GM13977 (cell line): ENCODE results near the gene AMZ2.
"Not testable (repeated sequence)": the region's sequence is repeated elsewhere in the genome, so short reads cannot be mapped to it uniquely, and the experiment has no call there.

ENCODE experiments used
- DNase-seq: peaks from one replicate; pipeline ENCODE4 v3.0.0; 2012; ENCODE audit warnings: low spot score
- in situ Hi-C: fragments of 300-500 bp; cut with MboI; formaldehyde crosslinking; loops from one replicate; pipeline ENCODE4 v1.12.0; 2022; ENCODE audit warnings: low sequenced_read_pairs, low pct_unique_long_range_greater_than_20kb, mixed read lengths, inconsistent platforms; ENCODE audit not compliant: unreplicated experiment
- TF ChIP-seq, protein P1 (sequence below): IDR thresholded peaks from 2 replicates; pipeline ENCODE4 v1.5.1; 2012; ENCODE audit warnings: mild to moderate bottlenecking, control low read depth; ENCODE audit not compliant: insufficient read depth; ENCODE audit errors: extremely low read depth, missing control alignments

AMZ2 gene

DNA sequence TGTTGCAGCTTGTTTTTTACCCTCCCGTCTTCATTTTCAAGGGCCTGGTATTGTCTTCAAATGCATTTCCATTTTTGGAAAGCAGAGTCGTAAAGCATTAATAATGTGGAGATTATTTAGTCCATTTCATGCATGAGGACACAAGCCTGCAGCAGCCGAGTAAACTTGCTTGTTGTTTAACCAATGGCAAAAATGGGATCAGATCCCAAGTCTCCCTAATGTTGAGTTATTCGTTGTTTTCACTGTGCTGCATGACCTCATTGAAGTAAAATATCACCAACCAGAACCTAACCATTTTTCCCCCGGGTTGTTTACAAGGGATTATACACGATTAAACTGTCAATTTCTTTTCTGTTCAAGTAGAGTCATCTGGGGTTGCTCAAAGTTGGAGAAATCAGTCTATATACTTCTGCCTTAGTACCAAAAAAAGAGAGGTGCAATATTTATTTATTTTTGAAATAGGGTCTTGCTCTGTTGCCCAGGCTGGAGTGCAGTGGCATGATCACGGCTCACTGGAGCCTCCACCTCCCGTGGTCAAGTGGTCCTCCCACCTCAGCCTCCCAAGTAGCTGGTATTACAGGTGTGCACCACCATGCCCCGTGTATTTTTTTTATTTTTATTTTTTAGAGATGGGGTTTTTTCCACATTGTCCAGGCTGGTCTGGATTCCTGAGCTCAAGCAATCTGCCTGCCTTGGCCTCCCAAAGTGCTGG is 12.4 kb downstream of the AMZ2 start:
- in situ Hi-C loops = loop anchor here (10.0 kb wide), 2 partner anchors 165 to 195 kb away; partner anchors contain the start of gene WIPI1
- TF ChIP-seq, protein P1, sequence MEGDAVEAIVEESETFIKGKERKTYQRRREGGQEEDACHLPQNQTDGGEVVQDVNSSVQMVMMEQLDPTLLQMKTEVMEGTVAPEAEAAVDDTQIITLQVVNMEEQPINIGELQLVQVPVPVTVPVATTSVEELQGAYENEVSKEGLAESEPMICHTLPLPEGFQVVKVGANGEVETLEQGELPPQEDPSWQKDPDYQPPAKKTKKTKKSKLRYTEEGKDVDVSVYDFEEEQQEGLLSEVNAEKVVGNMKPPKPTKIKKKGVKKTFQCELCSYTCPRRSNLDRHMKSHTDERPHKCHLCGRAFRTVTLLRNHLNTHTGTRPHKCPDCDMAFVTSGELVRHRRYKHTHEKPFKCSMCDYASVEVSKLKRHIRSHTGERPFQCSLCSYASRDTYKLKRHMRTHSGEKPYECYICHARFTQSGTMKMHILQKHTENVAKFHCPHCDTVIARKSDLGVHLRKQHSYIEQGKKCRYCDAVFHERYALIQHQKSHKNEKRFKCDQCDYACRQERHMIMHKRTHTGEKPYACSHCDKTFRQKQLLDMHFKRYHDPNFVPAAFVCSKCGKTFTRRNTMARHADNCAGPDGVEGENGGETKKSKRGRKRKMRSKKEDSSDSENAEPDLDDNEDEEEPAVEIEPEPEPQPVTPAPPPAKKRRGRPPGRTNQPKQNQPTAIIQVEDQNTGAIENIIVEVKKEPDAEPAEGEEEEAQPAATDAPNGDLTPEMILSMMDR = no peak
- DNase-seq = no peak

DNA sequence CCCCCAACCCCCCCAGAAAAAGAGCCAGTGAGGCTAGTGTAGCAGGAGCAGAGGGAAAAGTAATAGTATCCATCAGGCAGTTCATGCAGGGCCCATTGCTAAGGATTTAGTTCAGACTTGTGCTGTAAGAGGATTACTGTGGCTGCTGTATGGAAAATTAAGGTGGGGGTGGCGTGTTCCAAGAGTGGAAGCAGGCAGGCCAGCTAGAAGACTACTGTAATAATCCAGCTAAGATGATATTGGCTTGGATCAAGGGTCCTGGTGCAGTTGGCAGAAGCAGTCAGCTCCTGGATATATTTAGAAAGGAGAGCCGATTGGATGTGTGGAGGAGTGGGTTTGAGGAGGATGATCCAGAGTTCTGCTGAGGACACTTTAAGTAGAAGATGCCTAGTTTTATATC is 14.6 kb downstream of the AMZ2 start:
- in situ Hi-C loops = loop anchor here (10.0 kb wide), 2 partner anchors 162 to 192 kb away; partner anchors contain the start of gene WIPI1

DNA sequence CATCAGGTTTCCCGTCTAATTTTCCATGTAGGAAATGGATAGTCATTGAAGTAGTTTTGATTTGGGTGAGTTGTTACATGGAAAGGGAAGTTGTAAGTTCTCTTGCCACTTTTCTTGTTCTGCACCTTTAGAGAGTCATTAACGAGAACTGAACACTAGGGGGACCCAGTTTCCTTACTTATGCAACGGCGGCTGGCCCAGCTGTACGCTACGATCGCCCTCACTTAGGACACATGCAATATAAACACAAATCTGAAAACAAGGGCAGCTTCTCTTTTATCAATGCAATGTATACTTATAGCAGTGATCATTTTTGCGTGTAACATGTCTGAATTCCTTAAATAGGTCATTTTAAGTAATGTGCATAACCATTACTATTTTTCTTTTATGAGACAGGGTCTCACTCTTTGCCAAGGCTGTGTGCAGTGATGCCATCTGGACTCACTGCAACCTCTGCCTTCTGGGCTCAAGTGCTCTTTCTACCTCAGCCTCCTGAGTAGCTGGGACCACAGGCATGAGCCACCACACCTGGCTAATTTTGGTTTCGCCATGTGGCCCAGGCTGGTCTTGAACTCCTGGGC is 15.3 kb downstream of the AMZ2 start:
- peak; percentile 27 for DNase-seq
- TF ChIP-seq, protein P1 = peak; percentile 54
- in situ Hi-C loops = loop anchor here (10.0 kb wide), 2 partner anchors 162 to 192 kb away; partner anchors contain the start of gene WIPI1

More for the DNA sequence above, 14.6 kb downstream of the AMZ2 start:
- not testable (repeated sequence) for DNase-seq

DNA sequence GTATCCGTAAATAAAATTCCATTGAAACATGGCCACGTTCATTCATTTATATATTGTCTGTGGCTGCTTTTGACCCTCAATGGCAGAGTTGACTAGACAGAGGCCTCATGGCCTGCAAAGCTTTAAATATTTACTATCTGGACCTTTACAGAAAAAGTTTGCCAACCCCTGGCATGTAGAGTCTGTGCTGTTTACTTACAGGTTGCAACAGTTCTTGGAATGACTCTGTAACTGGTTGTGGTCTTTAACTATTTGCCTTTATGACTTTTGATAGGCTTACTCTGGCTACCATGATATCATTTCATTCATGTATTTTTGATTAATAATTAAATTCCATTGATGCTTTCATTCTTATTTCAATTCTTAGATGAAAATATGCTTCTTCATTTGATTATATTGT is 18.0 kb downstream of the AMZ2 start:
- DNase-seq = not testable (repeated sequence)

DNA sequence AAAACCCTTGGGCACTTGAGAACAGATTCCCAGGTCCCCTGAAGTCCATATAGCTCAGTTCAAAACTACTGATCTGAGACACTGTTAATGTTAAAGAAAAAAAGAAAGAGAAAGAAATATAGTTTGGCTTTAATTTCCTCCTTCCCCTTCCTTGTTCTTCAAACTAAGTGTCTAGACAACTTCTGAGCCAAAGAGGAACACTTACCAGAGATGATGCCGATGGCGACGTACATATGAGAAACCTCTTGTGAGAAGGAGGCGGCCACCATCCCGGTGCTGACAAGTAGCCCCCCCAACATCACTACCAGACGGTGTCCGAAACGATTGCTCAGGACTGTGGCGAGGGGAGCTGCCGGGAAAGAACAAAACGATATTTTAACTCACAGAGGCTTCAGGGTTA is 25.9 kb downstream of the AMZ2 start:
- DNase-seq = no peak
- TF ChIP-seq, protein P1 = no peak
- in situ Hi-C loops = no loop called here

More for the DNA sequence above, 18.0 kb downstream of the AMZ2 start:
- in situ Hi-C loops = loop anchor here (10.0 kb wide), 2 partner anchors 159 to 189 kb away; partner anchors contain the start of gene WIPI1

DNA sequence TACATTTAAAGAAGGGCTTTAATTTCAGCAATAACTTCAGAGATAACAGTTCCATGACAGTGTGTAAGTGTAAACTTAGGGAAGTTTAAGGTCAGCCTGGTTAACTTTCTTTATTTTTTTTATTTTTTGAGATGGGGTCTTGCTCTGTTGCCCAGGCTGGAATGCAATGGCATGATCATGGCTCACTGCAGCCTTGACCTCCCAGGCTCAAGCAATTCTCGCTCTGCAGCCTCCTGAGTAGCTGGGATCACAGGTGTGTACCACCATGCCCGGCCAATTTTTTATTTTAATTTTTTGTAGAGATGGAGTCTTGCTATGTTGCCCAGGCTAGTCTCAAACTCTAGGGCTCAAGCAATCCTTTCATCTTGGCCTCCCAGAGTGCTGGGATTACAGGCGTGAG is 28.5 kb downstream of the AMZ2 start:
- DNase-seq, in situ Hi-C loops: not testable (repeated sequence)

DNA sequence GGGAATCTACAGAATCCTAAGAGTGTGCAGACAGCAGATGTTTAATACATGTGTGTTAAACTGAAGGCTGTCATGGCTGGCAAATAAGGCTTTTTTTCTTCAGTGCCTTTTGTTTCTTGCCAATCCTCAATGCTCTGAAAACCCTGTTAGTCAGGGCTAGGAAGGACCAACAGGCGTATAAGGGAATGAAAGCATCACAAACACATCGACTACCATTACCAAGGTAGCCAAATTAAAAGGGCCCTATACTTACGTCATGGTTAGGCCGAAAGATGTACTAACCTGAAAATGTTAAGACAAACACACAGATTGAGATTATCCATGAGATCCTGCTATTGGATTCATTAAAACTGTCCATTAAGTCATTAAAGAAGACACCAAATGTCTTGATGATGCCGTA is 30.0 kb downstream of the AMZ2 start:
- no peak for DNase-seq

DNA sequence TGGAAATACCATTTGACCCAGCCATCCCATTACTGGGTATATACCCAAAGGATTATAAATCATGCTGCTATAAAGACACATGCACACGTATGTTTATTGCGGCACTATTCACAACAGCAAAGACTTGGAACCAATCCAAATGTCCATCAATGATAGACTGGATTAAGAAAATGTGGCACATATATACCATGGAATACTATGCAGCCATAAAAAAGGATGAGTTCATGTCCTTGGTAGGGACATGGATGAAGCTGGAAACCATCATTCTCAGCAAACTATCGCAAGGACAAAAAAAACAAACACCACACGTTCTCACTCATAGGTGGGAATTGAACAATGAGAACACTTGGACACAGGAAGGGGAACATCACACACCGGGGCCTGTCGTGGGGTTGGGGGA is 34.1 kb downstream of the AMZ2 start:
- in situ Hi-C loops, DNase-seq: not testable (repeated sequence)

More for the DNA sequence above, 30.0 kb downstream of the AMZ2 start:
- TF ChIP-seq, protein P1 = no peak
- in situ Hi-C loops = no loop called here
